AG04449 (cell line): Measurements from ENCODE around the gene CRIP1.

Source experiments
- CTCF ChIA-PET: fragments of 350-600 bp; formaldehyde crosslinking; extraction: SDS; loops from one replicate; lab custom pipeline; 2021; ENCODE audit warnings: antibody characterized with exemption; lab: Yijun Ruan, JAX
- POLR2A ChIA-PET: fragments of 400-600, 350-600 bp; formaldehyde crosslinking; extraction: SDS; loops from one replicate; lab custom pipeline; 2020; ENCODE audit warnings: antibody characterized with exemption, inconsistent platforms; lab: Yijun Ruan, JAX
- DNase-seq: peaks from one replicate; pipeline ENCODE4 v3.0.0-alpha.2; 2010; ENCODE audit warnings: low read depth, low spot score
- H3K4me3 ChIP-seq: 2 replicates; pipeline ENCODE4 v1.5.1; 2011; ENCODE audit warnings: low read depth, mild to moderate bottlenecking, control low read depth, low read length
- TF ChIP-seq, protein P1 (sequence below): IDR thresholded peaks from one replicate; pipeline ENCODE4 v1.5.1; 2011; ENCODE audit warnings: mild to moderate bottlenecking, moderate library complexity, low read length, control low read depth, inconsistent platforms; ENCODE audit not compliant: insufficient read depth; ENCODE audit errors: missing control alignments

Gene CRIP1

DNA sequence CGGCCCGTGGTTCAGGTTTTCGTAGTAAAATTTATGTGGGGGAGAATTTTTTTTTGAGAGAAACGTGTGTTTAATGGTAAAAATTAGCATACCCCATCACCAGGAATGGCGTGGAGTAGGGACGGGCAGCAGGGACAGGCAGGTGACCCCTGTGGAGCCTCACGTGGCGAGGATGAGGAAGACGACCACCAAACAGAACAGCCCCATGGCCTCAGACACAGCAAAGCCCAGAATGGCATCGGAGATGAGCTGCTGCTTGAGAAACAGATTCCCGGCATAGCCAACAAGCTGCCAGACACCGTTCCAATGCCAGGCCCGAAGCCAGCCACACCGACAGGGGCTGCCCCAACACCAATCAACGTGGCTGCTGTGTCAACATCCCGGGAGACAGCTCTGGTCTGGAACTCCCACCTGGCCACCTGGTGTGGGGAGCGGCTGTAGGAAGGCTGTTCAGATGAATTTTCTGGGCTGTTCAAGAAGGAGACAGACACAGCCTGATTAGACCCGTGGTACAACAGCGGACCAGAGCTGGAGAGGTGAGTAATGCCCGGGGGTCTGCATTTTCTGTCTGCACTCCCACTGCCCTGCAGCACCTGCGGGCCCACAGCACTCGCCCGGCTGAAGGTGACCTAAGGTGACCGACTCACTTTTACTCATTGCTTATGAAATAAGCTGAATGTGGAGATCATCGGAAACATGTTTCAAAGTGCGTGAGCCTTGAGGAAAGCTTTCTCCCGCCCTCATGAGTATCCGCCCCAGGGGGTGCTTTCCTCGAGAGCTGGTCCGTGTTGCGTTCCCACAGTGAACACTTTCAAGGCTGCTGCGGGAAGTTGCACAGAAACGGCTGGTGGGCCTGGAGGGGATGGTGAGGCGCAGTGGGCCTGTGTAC is 50.2 kb downstream of the CRIP1 start:
- TF ChIP-seq, protein P1, sequence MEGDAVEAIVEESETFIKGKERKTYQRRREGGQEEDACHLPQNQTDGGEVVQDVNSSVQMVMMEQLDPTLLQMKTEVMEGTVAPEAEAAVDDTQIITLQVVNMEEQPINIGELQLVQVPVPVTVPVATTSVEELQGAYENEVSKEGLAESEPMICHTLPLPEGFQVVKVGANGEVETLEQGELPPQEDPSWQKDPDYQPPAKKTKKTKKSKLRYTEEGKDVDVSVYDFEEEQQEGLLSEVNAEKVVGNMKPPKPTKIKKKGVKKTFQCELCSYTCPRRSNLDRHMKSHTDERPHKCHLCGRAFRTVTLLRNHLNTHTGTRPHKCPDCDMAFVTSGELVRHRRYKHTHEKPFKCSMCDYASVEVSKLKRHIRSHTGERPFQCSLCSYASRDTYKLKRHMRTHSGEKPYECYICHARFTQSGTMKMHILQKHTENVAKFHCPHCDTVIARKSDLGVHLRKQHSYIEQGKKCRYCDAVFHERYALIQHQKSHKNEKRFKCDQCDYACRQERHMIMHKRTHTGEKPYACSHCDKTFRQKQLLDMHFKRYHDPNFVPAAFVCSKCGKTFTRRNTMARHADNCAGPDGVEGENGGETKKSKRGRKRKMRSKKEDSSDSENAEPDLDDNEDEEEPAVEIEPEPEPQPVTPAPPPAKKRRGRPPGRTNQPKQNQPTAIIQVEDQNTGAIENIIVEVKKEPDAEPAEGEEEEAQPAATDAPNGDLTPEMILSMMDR = no peak

DNA sequence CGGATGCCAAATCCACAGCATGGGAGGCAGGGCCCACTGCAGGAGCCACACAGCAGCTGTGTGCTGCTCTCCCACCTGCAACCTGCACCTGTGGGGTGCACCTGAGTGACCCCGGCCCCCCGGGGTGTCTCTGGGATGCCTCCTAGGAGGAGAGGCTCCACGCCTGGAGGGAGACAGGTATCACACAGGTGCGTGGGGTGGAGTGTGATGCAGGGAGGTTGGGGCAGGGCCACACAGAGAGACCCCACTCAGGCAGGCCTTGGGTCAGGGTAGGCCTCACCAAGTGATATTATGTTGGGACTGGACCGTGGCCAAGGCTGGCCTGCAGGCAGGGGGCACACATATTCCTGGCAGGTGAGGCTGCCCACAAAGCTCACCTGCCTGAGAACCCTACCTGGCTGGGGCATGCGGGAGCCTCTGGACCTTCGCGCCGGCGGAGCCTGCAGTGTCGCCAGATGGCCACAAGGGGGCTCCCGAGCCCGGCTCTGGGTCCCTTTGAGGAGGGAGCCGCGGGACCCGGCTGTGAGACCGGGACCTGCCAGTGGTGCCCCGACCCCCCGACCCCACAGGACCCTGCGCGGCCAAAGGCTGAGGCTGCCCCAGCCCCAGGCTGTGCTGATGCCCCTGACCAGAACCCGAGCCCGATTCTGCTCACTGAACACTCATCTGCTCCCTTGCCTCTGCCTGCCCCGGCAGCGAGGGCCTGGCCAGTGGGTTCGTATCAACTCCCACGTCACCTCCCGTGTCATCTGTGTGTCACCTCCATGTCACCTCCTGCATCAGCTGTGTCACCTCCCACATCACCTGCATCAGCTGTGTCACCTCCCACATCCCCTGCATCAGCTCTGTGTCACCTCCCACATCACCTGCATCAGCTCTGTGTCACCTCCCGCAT is 51.1 kb downstream of the CRIP1 start:
- ChIA-PET POLR2A (no interaction called here), CTCF (interaction anchor here (1.0 to 2.1 kb wide), 10 partner anchors 9 to 613 kb away, joined by 3 to 9 read pairs (median 4); no protein-coding TSS in a partner anchor)
- no peak overlapping the region for H3K4me3 ChIP-seq
- DNase-seq = no peak
- TF ChIP-seq, protein P1 = peak; percentile 95

More for the DNA sequence above, 50.2 kb downstream of the CRIP1 start:
- H3K4me3 ChIP-seq = no peak overlapping the region
- ChIA-PET POLR2A (no interaction called here), CTCF (interaction anchor here (0.6 to 2.1 kb wide), 10 partner anchors 8 to 171 kb away, joined by 3 to 12 read pairs (median 4); no protein-coding TSS in a partner anchor)
- DNase-seq = no peak
